ENCODE results near the gene SERINC1.

The SERINC1 gene

DNA sequence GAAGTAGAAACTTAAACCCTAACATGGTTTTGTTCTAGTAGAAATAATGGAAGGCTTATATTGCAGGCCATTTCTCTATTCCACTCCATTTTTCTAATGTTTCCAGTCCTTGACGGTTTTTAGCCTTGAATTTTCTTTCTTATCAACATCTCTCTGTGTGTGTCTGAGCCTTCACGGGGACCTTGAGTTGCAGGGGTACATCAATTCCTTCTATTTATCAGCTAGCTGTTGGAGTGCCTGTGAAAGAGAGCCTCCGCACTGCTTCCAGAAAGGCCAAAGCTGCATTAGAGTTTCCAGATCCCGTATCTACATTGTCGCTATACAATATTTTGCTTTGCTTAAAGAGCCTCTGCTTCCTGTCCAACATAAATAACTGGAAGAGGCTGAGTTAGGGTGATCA lies 77.6 kb downstream of the SERINC1 start:
- H3K9ac ChIP-seq (ENCODE audit: low read depth, low read length) = no peak overlapping the region
- no peaks in the 10 kb centered on the region for H3K4me1 ChIP-seq (ENCODE audit: insufficient read depth, low read length)
- no peaks in the 10 kb centered on the region for H3K36me3 ChIP-seq (ENCODE audit: insufficient read depth, low read length)
- H3K9me3 ChIP-seq (ENCODE audit: control insufficient read depth, insufficient read depth, low read length) = no peaks in the 10 kb centered on the region

DNA sequence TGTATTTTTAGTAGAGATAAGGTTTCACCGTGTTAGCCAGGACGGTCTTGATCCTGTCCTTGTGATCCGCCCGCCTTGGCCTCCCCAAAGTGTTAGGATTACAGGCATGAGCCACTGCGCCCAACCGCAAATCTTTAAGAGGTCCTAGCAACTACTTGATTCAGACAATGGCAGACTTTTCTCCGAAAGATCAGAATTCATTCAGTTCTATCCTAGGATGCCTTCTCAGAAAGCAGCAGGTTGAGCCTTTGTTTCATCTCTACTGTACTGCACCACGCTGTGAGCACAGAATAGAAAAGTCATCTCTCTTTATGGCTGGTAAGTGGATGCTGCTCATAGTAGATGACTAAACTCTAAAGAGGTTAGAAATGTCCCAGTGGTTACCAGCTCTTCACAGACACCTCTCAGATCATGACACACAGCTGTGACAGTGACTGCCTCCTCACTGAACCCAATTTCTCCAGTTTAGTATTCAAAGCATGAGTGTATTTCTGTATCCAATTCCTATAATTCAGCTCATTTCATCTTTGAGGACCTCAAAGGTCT lies 78.2 kb downstream of the SERINC1 start:
- no peaks in the 10 kb centered on the region for H3K4me1 ChIP-seq (ENCODE audit: insufficient read depth, low read length)
- no peaks in the 10 kb centered on the region for H3K36me3 ChIP-seq (ENCODE audit: insufficient read depth, low read length)
- no peak overlapping the region for H3K9ac ChIP-seq (ENCODE audit: low read depth, low read length)
- no peaks in the 10 kb centered on the region for H3K9me3 ChIP-seq (ENCODE audit: control insufficient read depth, insufficient read depth, low read length)
